GM20431 (cell line): ENCODE data around the gene KCNJ13.

Experiments
- in situ Hi-C: fragments of 300-500 bp; cut with MseI, MboI; formaldehyde crosslinking; loops from one replicate; pipeline ENCODE4 v1.15.0; 2020; ENCODE audit warnings: low sequenced_read_pairs; ENCODE audit not compliant: unreplicated experiment

The KCNJ13 gene

GRCh38 chr2:232776435-232776834 is at the start of gene KCNJ13:
TSS of gene KCNJ13 (minus strand) at chr2:232776565. CDS start at chr2:232771362, 5,203 bp downstream.
- in situ Hi-C loops = no loop called here

DNA sequence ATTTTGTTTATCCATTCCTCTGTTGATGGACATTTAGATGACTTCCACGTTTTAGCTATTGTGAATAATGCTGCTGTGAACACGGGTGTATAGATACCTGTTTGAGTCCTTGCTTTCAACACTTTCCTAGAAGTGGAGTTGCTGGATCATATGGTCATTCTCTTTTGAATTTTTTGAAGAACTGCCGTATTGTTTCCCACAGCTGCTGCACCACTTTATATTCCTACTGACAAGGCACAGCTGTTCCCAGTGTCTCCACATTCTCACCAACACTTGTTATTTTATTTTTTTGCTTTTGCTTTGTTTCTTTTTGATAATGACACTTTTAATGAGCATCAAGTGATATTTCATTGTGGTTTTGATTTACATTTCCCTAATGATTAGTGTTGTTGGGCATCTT is 41.4 kb upstream of the KCNJ13 start:
- in situ Hi-C loops = no loop called here

DNA sequence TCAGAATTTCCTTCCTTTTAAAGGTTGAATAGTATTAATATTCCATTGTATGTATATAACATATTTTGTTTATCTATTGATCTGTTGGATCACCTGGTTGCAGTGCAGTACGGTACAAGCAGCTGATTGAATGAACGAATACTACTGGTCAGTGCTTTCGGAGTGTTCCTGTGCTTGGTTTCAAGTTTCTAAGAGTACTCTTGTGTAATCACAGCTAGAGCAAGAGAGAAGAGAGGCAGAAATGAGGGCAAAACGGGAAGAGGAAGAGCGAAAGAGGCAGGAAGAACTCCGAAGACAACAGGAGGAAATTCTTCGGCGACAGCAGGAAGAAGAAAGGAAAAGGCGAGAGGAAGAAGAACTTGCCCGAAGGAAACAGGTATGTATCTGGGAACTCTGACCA is 40.3 kb upstream of the KCNJ13 start:
- in situ Hi-C loops = no loop called here

DNA sequence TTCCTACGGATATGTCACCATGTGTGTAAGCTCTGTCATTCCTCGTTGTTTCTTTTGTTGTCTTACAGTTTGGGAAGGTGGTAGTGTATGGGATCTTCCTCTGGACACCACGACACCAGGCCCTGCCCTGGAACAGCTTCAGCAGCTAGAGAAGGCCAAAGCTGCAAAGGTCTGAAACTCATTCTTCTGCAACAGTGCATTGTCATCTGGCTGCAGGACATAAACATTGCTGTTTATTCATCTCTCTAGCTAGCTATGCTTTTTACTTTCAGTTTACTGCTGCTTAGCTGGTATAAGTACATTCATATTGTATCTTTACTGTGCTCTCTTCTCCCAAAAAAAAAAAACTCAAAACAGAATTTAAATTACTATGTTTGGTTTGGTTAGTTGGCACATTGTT is 39.2 kb upstream of the KCNJ13 start:
- in situ Hi-C loops = no loop called here

- in situ Hi-C loops = no loop called here
Measured at GRCh38 chr2:232810444-232810843, 34.1 kb upstream of the KCNJ13 start.

GRCh38 chr2:232809349-232810124 is 33.2 kb upstream of the KCNJ13 start:
- in situ Hi-C loops = no loop called here

- in situ Hi-C loops = no loop called here
Measured at GRCh38 chr2:232802091-232802490, 25.7 kb upstream of the KCNJ13 start.

DNA sequence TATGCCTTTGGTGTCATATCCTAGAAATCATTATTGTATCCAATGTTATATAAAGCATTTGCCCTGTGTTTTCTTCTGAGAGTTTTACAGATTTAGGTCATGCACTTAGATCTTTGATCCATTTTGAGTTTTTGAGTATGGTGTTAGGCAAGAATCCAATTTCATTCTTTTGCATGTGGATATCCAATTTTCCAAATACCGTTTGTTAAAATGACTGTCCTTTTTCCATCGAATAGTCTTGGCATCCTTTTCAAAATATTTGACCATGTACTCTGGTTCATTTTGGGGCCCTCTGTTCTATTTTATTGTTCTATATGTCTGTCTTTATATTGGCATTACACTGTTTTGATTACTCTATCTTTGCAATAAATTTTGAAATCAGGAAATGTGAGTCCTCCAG is 23.8 kb upstream of the KCNJ13 start:
- in situ Hi-C loops = no loop called here

DNA sequence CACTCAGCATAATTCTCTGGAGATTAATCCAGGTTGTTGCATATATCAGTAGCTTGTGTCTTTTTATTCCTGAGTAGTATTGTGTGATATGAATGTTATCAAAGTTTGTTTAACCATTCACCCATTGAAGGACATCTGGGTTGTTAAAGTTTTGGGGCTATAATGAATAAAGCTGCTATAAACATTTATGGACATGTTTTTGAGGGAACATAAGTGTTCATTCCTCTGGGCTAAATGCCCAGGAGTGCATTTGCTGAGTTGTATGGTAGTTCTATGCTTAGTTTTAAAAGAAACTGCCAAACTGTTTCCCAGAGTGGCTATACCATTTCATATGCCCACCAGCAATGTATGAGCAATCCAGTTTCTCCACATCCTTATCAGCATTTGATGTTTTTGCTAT is 21.8 kb upstream of the KCNJ13 start:
- in situ Hi-C loops = no loop called here

DNA sequence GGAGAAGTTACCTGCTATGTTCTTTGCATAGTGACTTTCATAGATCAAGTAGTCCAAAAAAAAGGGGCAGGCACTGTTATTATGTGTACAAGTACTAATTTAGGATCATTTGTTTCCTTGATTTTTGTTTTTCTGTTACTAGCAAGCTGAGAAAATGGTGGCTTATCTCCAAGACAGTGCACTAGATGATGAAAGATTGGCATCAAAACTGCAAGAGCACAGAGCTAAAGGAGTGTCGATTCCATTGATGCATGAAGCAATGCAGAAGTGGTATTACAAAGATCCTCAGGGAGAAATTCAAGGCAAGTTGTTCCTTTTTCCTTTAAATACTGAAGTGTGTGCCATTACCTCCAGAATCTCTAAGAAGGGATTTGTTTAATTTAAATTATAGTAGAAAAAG is 19.6 kb upstream of the KCNJ13 start:
- in situ Hi-C loops = no loop called here

DNA sequence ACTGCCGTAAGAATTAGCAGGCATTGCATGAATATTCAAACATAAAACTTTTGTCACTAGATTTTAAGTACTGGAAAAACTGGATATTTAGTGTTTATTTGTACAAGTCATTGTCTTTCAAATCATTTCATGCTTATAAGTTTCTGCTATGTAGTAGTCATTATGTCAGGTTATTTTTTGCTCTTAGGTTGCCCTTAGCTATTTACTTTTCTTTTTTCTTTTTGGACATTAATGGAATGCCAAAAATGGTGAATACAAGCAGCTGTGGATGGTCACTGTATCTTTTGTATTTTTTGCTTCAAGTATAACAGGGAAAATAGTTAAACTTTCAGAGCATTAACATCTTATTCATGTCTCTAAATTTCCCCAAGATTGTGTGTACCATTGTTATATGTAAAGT is 18.6 kb upstream of the KCNJ13 start:
- in situ Hi-C loops = no loop called here

DNA sequence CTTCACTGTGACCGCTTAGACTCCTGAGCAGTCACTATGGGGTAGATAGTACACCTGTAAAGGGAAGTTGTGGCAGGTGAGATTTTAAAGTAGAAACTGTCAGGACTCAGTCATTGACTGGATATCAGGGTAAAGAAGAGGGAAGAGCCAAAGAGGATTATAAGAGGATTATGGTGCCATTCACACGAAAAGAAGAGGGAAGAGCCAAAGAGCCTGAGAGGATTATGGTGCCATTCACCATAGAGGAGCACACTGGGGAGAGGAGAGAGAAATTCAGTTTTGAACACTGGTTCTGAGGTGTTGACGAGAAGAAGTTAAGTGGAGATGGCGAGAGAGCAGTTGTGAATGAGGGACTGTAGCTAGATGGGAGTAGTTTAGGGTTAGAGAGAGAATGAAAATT is 16.9 kb upstream of the KCNJ13 start:
- in situ Hi-C loops = no loop called here

DNA sequence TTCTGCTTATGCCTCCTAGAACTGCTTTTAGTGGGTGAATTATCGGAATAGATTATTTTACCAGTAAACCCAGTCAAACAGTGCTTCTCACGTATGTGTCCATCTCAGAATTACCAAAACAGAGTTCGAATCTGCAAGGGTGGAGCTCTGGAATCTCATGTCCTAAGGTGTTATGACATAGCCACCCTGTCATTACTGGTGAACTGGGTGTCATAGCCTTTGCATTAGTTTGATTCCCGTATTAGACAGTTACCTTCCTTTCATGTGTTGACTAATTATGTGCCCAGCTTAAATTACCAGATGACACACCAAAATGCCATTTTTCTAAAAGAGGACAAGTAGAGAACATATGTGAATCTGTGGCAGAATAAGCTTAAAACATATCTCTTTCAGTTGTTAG is 15.2 kb upstream of the KCNJ13 start:
- in situ Hi-C loops = no loop called here

GRCh38 chr2:232789082-232789481 is 12.7 kb upstream of the KCNJ13 start:
- in situ Hi-C loops = no loop called here

DNA sequence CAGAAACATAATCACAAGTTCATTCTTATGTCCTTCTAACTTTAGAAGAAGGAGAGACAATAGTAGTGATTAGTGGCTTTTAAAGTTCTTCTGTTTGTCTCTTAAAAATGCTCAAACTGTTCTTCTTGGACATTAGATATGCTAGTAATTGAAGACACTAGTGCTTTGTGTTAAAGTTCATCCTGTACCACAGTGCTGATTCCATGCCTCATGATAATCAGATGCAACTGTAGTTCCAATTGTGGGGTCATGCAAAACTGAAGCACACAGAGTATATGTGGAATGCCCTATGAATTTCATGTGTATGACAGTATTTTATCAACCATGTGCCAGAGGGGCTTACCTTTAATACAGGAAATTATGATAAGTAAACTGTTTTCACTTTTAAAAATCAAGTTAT is 11.4 kb upstream of the KCNJ13 start:
- in situ Hi-C loops = no loop called here

DNA sequence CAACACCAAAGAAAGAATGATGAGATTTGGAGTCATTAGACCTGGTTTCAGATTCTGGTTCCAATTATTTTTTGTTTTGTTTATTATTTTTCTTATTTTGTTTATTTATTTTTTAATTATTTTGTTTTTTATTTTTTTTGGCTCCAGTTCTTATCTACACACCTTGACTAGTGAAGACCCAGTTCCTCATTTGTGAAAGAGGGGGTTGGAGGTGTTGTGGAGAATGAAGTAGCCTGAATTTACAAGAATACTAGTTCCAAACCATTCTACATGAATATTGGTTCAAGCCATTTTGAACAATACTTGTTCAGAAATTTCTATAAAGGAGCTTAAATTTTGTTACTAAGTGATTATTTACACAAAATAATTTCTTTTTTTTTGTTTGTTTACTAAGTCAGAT is 6.9 kb upstream of the KCNJ13 start:
- in situ Hi-C loops = no loop called here

GRCh38 chr2:232781765-232782164 is 5.4 kb upstream of the KCNJ13 start:
- in situ Hi-C loops = no loop called here

DNA sequence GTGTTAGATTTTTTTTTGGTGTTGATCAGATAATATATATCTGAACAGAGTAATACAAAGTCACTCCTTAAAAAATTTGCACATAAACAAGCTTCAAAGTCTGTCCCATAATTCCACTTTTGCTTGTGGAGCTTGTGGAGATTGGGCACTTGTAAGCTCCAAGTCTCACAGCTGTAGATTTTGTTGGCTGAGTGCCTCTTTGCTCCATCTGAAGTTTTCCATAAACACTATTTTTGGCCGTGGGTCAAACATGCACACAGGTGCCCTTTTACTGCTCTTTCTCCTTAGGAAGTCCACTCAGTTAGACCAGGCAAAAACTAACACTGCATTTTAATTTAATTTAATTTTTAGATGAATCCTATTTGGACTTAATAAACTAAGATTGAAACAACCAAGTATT is 3.6 kb upstream of the KCNJ13 start:
- in situ Hi-C loops = no loop called here

- in situ Hi-C loops = no loop called here
Measured at GRCh38 chr2:232779465-232779864, 3.1 kb upstream of the KCNJ13 start.

- in situ Hi-C loops = no loop called here
Measured at GRCh38 chr2:232777276-232777675, 911 bp upstream of the KCNJ13 start.

DNA sequence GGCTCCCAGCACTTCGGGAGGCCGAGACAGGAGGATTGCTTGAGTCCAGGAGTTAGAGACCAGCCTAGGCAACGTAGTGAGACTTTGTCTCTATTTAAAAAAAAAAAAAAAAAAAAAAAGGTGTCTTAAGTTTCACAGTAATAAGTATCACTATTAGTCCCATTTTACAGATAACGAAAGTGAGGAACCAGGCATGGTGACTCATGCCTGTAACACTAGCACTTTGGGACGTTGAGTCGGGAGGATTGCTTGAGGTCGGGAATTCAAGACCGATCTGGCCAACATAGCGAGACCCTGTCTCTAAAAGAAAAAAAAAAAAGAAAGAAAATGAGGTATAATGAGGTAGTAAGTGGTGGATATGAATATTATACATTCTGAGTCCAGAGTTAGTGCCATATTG is 2.5 kb downstream of the KCNJ13 start:
- in situ Hi-C loops = no loop called here

GRCh38 chr2:232772531-232772930 is 3.8 kb downstream of the KCNJ13 start:
- in situ Hi-C loops = no loop called here
